Colon (tissue), 2 donors: ENCODE results near the gene CLSTN2.

Source experiments
- FAIRE-seq: peaks from 2 replicates; lab custom pipeline; 2012; peaks lifted over from hg19 to GRCh38; lab: Jason Lieb, UNC
- donor health status: control.
- donor health status: control.

The CLSTN2 gene

GRCh38 chr3:140599009-140599408, 664.0 kb downstream of the CLSTN2 start:
- FAIRE-seq = no peak

DNA sequence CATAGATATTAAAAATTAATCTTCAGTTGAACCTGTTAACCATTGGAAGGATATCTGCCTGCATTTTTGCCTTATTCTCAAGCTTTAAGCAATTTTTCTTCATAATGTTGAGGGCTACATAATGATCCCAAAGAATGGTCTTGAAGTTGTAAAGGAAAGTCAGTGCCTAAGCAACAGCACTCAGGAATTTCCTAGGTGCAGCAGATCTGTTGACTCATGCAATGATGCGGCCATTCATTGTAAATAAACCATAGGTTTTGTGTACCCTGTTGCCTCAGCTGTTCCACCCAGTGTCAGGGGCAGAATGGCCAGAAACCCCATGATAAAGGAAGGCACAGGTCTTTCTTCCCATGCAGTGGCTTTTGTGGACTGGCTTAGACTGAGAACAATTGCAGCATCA, 664.5 kb downstream of the CLSTN2 start:
- FAIRE-seq = no peak

- FAIRE-seq = no peak
Observed at GRCh38 chr3:140601881-140602280, 666.9 kb downstream of the CLSTN2 start.

DNA sequence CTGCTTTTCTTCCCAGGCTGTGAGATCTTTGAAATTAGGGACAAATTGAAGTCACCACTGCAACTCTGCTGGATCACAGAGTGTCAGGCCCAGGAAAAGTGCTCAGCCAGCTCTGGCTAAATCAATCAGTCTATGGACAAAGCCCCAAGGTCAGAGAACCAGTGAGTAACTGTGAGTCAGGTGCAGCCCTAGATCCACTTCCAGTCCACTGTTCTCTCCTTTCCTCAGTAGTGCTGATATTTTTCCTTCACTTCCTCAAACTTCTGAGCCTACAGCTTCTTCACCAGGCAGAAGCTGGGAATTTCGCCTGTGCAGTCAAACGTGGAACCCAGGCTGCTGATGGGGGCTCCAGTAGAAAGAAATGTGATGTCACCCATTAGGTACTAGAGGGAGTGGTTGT, 667.8 kb downstream of the CLSTN2 start:
- no peak for FAIRE-seq

DNA sequence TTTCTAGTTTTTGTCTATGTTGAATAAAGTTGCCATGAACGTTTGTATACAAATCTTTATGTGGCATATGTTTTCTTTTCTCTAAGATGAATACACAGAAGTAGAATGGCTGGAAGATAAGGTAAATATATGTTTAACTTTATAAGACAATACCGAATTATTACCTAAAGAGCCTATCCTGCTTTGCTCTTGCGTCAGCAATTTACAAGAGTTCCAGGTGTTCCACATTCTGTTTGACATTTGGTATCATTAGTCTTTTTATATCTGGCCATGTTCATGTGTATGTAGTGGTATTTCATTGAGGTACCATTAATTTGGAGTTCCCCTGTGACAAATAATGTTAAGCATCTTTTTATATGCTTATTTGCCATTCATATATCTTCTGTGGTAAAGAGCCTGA, 668.8 kb downstream of the CLSTN2 start:
- no peak for FAIRE-seq

GRCh38 chr3:140610544-140610943, 675.6 kb downstream of the CLSTN2 start:
- no peak for FAIRE-seq

GRCh38 chr3:140614001-140614400, 679.0 kb downstream of the CLSTN2 start:
- FAIRE-seq = no peak

- no peak for FAIRE-seq
Observed at GRCh38 chr3:140617135-140617534, 682.1 kb downstream of the CLSTN2 start.

DNA sequence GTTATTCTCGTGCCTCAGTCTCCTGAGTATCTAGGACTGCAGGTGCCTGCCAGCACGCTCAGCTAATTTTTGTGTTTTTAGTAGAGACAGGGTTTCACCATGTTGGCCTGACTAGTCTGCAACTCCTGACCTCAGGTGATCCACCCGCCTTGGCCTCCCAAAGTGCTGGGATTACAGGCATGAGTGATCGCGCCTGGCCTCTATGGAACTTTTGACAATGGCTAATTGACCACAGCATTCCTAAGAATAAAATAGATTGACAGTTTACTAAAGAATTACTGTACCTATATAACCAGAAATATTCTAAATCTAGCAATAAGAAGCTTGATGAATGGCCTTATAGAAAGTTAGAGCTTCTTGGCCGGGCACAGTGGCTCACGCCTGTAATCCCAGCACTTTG, 691.9 kb downstream of the CLSTN2 start:
- FAIRE-seq = no peak
